H9 (cell line): ENCODE measurements around the gene HCN4. TPM values are rescaled to one million over a fixed set of nuclear protein-coding genes. Genes with fewer than 3 reads are reported as not detected.

Experiments used
- DNase-seq: peaks from one replicate; pipeline ENCODE4 v3.0.0-alpha.2; 2017
- H2AFZ ChIP-seq: one replicate; pipeline ENCODE4 v1.6.1; 2013; ENCODE audit warnings: mild to moderate bottlenecking, low read length, control low read depth, moderate library complexity
- H2AK5ac ChIP-seq: 2 replicates; pipeline ENCODE4 v1.6.1; 2013; ENCODE audit warnings: low read length, control low read depth, mixed read lengths; ENCODE audit not compliant: insufficient read length
- H2BK120ac ChIP-seq: one replicate; pipeline ENCODE4 v1.6.1; 2013; ENCODE audit warnings: low read depth, mild to moderate bottlenecking, low read length, control low read depth, inconsistent platforms; ENCODE audit not compliant: poor library complexity, severe bottlenecking
- H2BK12ac ChIP-seq: 2 replicates; pipeline ENCODE4 v1.6.1; 2013; ENCODE audit warnings: low read length, control low read depth, mixed read lengths, low read depth; ENCODE audit not compliant: insufficient read length
- H2BK15ac ChIP-seq: 2 replicates; pipeline ENCODE4 v1.6.1; 2013; ENCODE audit warnings: low read depth, low read length, control low read depth
- H2BK20ac ChIP-seq: one replicate; pipeline ENCODE4 v1.6.1; 2013; ENCODE audit warnings: low read depth, mild to moderate bottlenecking, low read length, control low read depth, inconsistent platforms; ENCODE audit not compliant: poor library complexity, severe bottlenecking
- H2BK5ac ChIP-seq: 2 replicates; pipeline ENCODE4 v1.6.1; 2013; ENCODE audit warnings: low read length, control low read depth, mixed read lengths; ENCODE audit not compliant: insufficient read length
- H3K14ac ChIP-seq: 2 replicates; pipeline ENCODE4 v1.6.1; 2013; ENCODE audit warnings: low read length, control low read depth; ENCODE audit not compliant: insufficient read depth
- H3K18ac ChIP-seq: 2 replicates; pipeline ENCODE4 v1.6.1; 2013; ENCODE audit warnings: low read depth, mild to moderate bottlenecking, mixed read lengths, low read length, control low read depth; ENCODE audit not compliant: insufficient read length
- H3K23ac ChIP-seq: 2 replicates; pipeline ENCODE4 v1.6.1; 2013; ENCODE audit warnings: low read length, control low read depth, mixed read lengths, low read depth; ENCODE audit not compliant: insufficient read length
- H3K23me2 ChIP-seq: 2 replicates; pipeline ENCODE4 v1.6.1; 2013; ENCODE audit warnings: low read depth, mild to moderate bottlenecking, mixed read lengths, low read length, control low read depth; ENCODE audit not compliant: insufficient read length, poor library complexity, severe bottlenecking
- H3K27ac ChIP-seq: 2 replicates; pipeline ENCODE4 v1.5.1; 2013; ENCODE audit warnings: low read length, control low read depth, mixed read lengths, low read depth; ENCODE audit not compliant: insufficient read length
- H3K27me3 ChIP-seq: 2 replicates; pipeline ENCODE4 v1.6.1; 2013; ENCODE audit warnings: low read length, control low read depth, inconsistent platforms; ENCODE audit not compliant: insufficient read depth
- H3K4ac ChIP-seq: 2 replicates; pipeline ENCODE4 v1.6.1; 2013; ENCODE audit warnings: low read depth, mild to moderate bottlenecking, control low read depth, inconsistent platforms, low read length, moderate library complexity
- H3K4me1 ChIP-seq: 2 replicates; pipeline ENCODE4 v1.6.1; 2013; ENCODE audit warnings: low read length, control low read depth, inconsistent platforms; ENCODE audit not compliant: insufficient read depth
- H3K4me2 ChIP-seq: 2 replicates; pipeline ENCODE4 v1.6.1; 2013; ENCODE audit warnings: low read length, control low read depth, mixed read lengths; ENCODE audit not compliant: insufficient read length, insufficient read depth
- H3K56ac ChIP-seq: 2 replicates; pipeline ENCODE4 v1.6.1; 2013; ENCODE audit warnings: low read depth, mild to moderate bottlenecking, mixed read lengths, low read length, control low read depth; ENCODE audit not compliant: insufficient read length
- H3K79me1 ChIP-seq: 2 replicates; pipeline ENCODE4 v1.6.1; 2013; ENCODE audit warnings: low read depth, mild to moderate bottlenecking, moderate library complexity, low read length, control low read depth, inconsistent platforms; ENCODE audit not compliant: insufficient read depth, poor library complexity, severe bottlenecking
- H3K79me2 ChIP-seq: 2 replicates; pipeline ENCODE4 v1.6.1; 2013; ENCODE audit warnings: low read length, control low read depth, inconsistent platforms; ENCODE audit not compliant: insufficient read depth
- H3K9ac ChIP-seq: 2 replicates; pipeline ENCODE4 v1.6.1; 2013; ENCODE audit warnings: low read length, control low read depth, mixed read lengths; ENCODE audit not compliant: insufficient read length; ENCODE audit errors: extremely low read depth
- H3K9me3 ChIP-seq: one replicate; pipeline ENCODE4 v1.6.1; 2013; ENCODE audit warnings: low read depth, low read length, inconsistent platforms; ENCODE audit not compliant: control insufficient read depth
- H3T11ph ChIP-seq: one replicate; pipeline ENCODE4 v1.6.1; 2013; ENCODE audit warnings: mild to moderate bottlenecking, low read length, control low read depth, inconsistent platforms
- H4K20me1 ChIP-seq: one replicate; pipeline ENCODE4 v1.6.1; 2013; ENCODE audit not compliant: control insufficient read depth, insufficient read length, insufficient read depth
- H4K5ac ChIP-seq: 2 replicates; pipeline ENCODE4 v1.6.1; 2013; ENCODE audit warnings: low read depth, mild to moderate bottlenecking, mixed read lengths, low read length, control low read depth; ENCODE audit not compliant: insufficient read length
- H4K8ac ChIP-seq: replicated peaks from 2 replicates; pipeline ENCODE4 v1.6.1; 2013; ENCODE audit warnings: low read length, control low read depth, mixed read lengths, low read depth; ENCODE audit not compliant: insufficient read length
- H4K91ac ChIP-seq: 2 replicates; pipeline ENCODE4 v1.6.1; 2013; ENCODE audit warnings: low read depth, mild to moderate bottlenecking, moderate library complexity, mixed read lengths, low read length, control low read depth; ENCODE audit not compliant: insufficient read length
- H3K27ac Mint-ChIP-seq, 3 experiments: 2 replicates in 2 of 3; 3 replicates in 1 of 3; pipeline ENCODE4 v1.8.0; 2020 to 2021; ENCODE audit warnings: mixed read lengths in 3 of 3, mild to moderate bottlenecking in 1 of 3, moderate library complexity in 1 of 3
- H3K27me3 Mint-ChIP-seq: 2 replicates; pipeline ENCODE4 v1.8.0; 2021; ENCODE audit warnings: low read depth, mild to moderate bottlenecking, moderate library complexity, mixed read lengths
- H3K36me3 Mint-ChIP-seq, 3 experiments: 2 replicates in 2 of 3; 3 replicates in 1 of 3; pipeline ENCODE4 v1.8.0; 2020 to 2021; ENCODE audit warnings: low read depth in 3 of 3, mixed read lengths in 3 of 3; ENCODE audit not compliant: insufficient read depth in 1 of 3
- H3K4me1 Mint-ChIP-seq, 2 experiments: 2 replicates each; pipeline ENCODE4 v1.8.0; 2020; ENCODE audit warnings: mixed read lengths in 2 of 2
- H3K4me3 Mint-ChIP-seq, 2 experiments: 2 replicates in 1 of 2; 3 replicates in 1 of 2; pipeline ENCODE4 v1.8.0; 2020 to 2021; ENCODE audit warnings: mild to moderate bottlenecking in 2 of 2, mixed read lengths in 2 of 2, moderate library complexity in 1 of 2
- H3K9me3 Mint-ChIP-seq, 2 experiments: 2 replicates in 1 of 2; 3 replicates in 1 of 2; pipeline ENCODE4 v1.8.0; 2020; ENCODE audit warnings: mild to moderate bottlenecking in 2 of 2, mixed read lengths in 2 of 2, moderate library complexity in 1 of 2
- WGBS: extraction: QIAGEN DNeasy Blood & Tissue Kit; methylation state at CpG from one replicate; pipeline ENCODE4 v1.1.7; 2013; ENCODE audit warnings: missing lambda C conversion rate, low lambda C conversion rate, mixed read lengths; ENCODE audit not compliant: insufficient read length; ENCODE audit errors: extremely low coverage; 5-methylcytosine and 5-hydroxymethylcytosine counted together
- total RNA-seq: library from RNA; stranded (reverse); gene quantifications from 2 replicates; pipeline ENCODE4 v1.2.1, GENCODE V29; 2021
- TF ChIP-seq, protein P1 (sequence below): fragments of 200-600 bp; sonication (generic); conservative IDR thresholded peaks from 3 replicates; pipeline ENCODE4 v1.8.0; 2021; ENCODE audit warnings: antibody characterized with exemption, mild to moderate bottlenecking

Gene HCN4
- total RNA-seq, 1 experiment from 2014 or later, result 10.5 TPM

DNA sequence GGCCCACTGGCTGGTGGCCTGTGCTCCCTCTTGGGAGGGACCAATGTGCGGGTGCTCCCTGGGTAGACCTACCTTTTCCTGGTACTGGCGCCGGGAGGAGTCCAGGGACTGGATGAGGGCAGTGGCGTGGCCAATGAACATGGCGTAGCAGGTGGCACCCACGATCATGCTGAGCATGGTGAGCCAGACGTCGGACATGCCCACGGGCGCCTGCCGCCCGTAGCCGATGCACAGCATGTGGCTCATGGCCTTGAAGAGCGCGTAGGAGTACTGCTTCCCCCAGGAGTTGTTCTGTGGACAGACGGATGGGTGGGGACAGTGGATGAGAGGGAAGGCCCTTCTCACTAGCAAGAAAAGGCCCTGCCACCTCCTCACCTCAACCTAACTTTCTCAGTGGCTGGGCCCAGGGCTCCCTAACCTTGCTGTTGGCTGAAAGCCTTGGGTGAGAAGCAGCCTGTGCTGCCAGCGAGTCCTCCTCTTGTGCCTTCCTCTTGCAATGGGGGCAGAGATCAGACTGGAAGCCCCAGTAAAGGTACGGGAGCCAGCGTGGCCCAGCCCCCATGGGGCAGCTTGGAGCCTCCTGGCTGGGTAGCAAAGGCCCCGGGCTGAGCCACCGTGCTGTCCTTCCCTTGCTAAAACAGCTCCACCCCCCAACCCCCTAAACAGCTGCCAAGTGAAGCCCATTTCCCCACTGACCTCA, 39.1 kb downstream of the HCN4 start:
- Histone ChIP-seq H2BK120ac (no peak overlapping the region), H3K79me1 (no peaks in the 10 kb centered on the region), H2AFZ (no peak overlapping the region), H3K56ac (no peak overlapping the region), H3K9ac (no peak overlapping the region), H3K23ac (no peak overlapping the region), H2BK12ac (no peak overlapping the region), H3K27ac (no peak overlapping the region), H4K5ac (no peak overlapping the region), H3K23me2 (no peaks in the 10 kb centered on the region), H3K27me3 (no peaks in the 10 kb centered on the region), H3K4me1 (no peaks in the 10 kb centered on the region), H3K9me3 (no peaks in the 10 kb centered on the region), H2BK20ac (no peak overlapping the region), H4K91ac (no peak overlapping the region), H4K8ac (no peak overlapping the region), H2BK5ac (no peak overlapping the region), H3T11ph (no peak overlapping the region), H3K18ac (no peak overlapping the region), H2BK15ac (no peak overlapping the region), H3K4me2 (no peak overlapping the region), H3K79me2 (no peaks in the 10 kb centered on the region), H2AK5ac (no peak overlapping the region), H3K4ac (no peak overlapping the region), H4K20me1 (no peaks in the 10 kb centered on the region), H3K14ac (no peak overlapping the region)
- TF ChIP-seq, protein P1, sequence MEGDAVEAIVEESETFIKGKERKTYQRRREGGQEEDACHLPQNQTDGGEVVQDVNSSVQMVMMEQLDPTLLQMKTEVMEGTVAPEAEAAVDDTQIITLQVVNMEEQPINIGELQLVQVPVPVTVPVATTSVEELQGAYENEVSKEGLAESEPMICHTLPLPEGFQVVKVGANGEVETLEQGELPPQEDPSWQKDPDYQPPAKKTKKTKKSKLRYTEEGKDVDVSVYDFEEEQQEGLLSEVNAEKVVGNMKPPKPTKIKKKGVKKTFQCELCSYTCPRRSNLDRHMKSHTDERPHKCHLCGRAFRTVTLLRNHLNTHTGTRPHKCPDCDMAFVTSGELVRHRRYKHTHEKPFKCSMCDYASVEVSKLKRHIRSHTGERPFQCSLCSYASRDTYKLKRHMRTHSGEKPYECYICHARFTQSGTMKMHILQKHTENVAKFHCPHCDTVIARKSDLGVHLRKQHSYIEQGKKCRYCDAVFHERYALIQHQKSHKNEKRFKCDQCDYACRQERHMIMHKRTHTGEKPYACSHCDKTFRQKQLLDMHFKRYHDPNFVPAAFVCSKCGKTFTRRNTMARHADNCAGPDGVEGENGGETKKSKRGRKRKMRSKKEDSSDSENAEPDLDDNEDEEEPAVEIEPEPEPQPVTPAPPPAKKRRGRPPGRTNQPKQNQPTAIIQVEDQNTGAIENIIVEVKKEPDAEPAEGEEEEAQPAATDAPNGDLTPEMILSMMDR, result no peak
- Mint-ChIP-seq H3K36me3 (peaks cover 13 to 35% (median 24%) of the 10 kb centered on the region in 3 experiments), H3K4me1 (peaks cover 9 to 12% of the 10 kb centered on the region in 2 experiments; a peak in 3 of 4 replicates), H3K9me3 (no peaks in the 10 kb centered on the region; a peak in 1 of 5 replicates), H3K27ac (peak overlapping the region in 1 of 3 experiments; percentile 74; a peak in 2 of 7 replicates), H3K27me3 (no peaks in the 10 kb centered on the region), H3K4me3 (no peak overlapping the region)
- WGBS, result no CpG with 5 or more reads among the region's 21 CpGs
- DNase-seq, result no peak
